BLaER1 (cell line): ENCODE measurements around the gene EFCAB6.

Experiments used
- H3K27ac ChIP-seq: shearing (Covaris generic); formaldehyde crosslinking; 2 replicates; pipeline ENCODE4 v1.8.1; 2022
- H3K27me3 ChIP-seq: shearing (Covaris generic); formaldehyde crosslinking; 2 replicates; pipeline ENCODE4 v1.8.1; 2022
- H3K36me3 ChIP-seq: shearing (Covaris generic); formaldehyde crosslinking; 2 replicates; pipeline ENCODE4 v1.8.1; 2022
- H3K4me1 ChIP-seq: shearing (Covaris generic); formaldehyde crosslinking; 2 replicates; pipeline ENCODE4 v1.8.1; 2022
- H3K4me2 ChIP-seq: shearing (Covaris generic); formaldehyde crosslinking; 2 replicates; pipeline ENCODE4 v1.8.1; 2022
- H3K4me3 ChIP-seq: shearing (Covaris generic); formaldehyde crosslinking; 2 replicates; pipeline ENCODE4 v1.8.1; 2022
- H3K9ac ChIP-seq: shearing (Covaris generic); formaldehyde crosslinking; 2 replicates; pipeline ENCODE4 v1.8.1; 2022
- H3K9me3 ChIP-seq: shearing (Covaris generic); formaldehyde crosslinking; 2 replicates; pipeline ENCODE4 v1.8.1; 2022
- H4K20me1 ChIP-seq: shearing (Covaris generic); formaldehyde crosslinking; 2 replicates; pipeline ENCODE4 v1.8.1; 2022
- Cebpa-rat ChIP-seq: shearing (Covaris generic); IDR thresholded peaks from 2 replicates; pipeline ENCODE4 v1.8.1; 2022

The EFCAB6 gene

GRCh38 chr22:43481568-43482317 is 330.4 kb downstream of the EFCAB6 start:
- Histone ChIP-seq H3K36me3 (no peaks in the 10 kb centered on the region), H3K27me3 (no peaks in the 10 kb centered on the region), H4K20me1 (no peaks in the 10 kb centered on the region), H3K4me3 (peak overlapping the region; percentile 58), H3K4me2 (peak overlapping the region; percentile 92), H3K9me3 (no peaks in the 10 kb centered on the region), H3K9ac (peak overlapping the region; percentile 72), H3K27ac (peak overlapping the region; percentile 83), H3K4me1 (peaks cover 53% of the 10 kb centered on the region)
- no peak for TF ChIP-seq Cebpa-rat

GRCh38 chr22:43479962-43480361 is 332.1 kb downstream of the EFCAB6 start:
- H3K9me3 ChIP-seq = no peaks in the 10 kb centered on the region
- no peak for TF ChIP-seq Cebpa-rat
- H3K4me2 ChIP-seq = peak overlapping the region; percentile 92
- peaks cover 53% of the 10 kb centered on the region for H3K4me1 ChIP-seq
- peak overlapping the region; percentile 35 for H3K9ac ChIP-seq
- H3K27me3 ChIP-seq = no peaks in the 10 kb centered on the region
- H3K4me3 ChIP-seq = no peak overlapping the region
- peak overlapping the region; percentile 83 for H3K27ac ChIP-seq
- no peaks in the 10 kb centered on the region for H4K20me1 ChIP-seq
- H3K36me3 ChIP-seq = no peaks in the 10 kb centered on the region

DNA sequence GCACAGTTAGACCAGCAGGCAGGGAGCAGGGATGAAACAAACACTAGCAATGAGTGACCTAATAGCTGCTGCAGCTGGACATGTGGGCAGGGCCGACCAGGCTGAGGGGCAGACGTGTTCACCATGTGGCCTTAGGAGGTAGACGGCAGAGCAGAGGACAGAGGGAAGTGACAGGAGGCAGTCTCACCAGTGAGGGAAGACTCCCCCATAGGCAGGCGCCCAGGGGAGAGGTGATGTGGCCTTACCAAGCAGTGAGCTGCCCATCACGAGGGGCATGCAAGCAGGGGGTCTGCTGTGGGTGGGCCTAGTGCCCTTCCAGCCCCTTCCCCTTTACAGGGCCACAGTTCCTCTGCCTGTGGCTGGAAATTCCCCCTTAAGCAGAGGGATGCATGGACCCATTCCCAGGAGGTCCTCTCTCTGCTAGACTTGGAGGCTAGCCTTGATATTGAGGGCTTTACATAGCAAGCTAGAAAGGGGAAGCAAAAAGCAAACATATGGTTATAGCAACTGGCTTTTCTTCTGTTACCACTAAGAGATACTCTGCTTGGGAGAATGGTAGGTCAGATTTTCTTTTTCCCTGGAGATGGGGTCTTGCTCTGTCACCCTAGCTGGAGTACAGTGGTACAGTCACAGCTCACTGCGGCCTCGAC is 332.7 kb downstream of the EFCAB6 start:
- H3K9ac ChIP-seq = peak overlapping the region; percentile 35
- no peaks in the 10 kb centered on the region for H3K27me3 ChIP-seq
- H3K9me3 ChIP-seq = no peaks in the 10 kb centered on the region
- H3K27ac ChIP-seq = peak overlapping the region; percentile 83
- no peak overlapping the region for H3K4me3 ChIP-seq
- TF ChIP-seq Cebpa-rat = no peak
- no peaks in the 10 kb centered on the region for H4K20me1 ChIP-seq
- peak overlapping the region; percentile 92 for H3K4me2 ChIP-seq
- H3K4me1 ChIP-seq = peaks cover 53% of the 10 kb centered on the region
- no peaks in the 10 kb centered on the region for H3K36me3 ChIP-seq
